Measurements from ENCODE around the gene TSPAN18.

The TSPAN18 gene

GRCh38 chr11:44868021-44868420, 141.3 kb downstream of the TSPAN18 start:
- no peaks in the 10 kb centered on the region for H3K27me3 ChIP-seq (ENCODE audit: insufficient read depth, low read length)
- no peaks in the 10 kb centered on the region for H3F3A ChIP-seq (ENCODE audit: insufficient read depth, low read length)
- no peak overlapping the region for H3K27ac ChIP-seq (ENCODE audit: low read depth, low read length, poor library complexity, severe bottlenecking)
- H3K79me2 ChIP-seq (ENCODE audit: insufficient read depth, low read length), result no peaks in the 10 kb centered on the region
- H4K20me1 ChIP-seq (ENCODE audit: insufficient read depth, low read length), result no peaks in the 10 kb centered on the region
- H3K4me1 ChIP-seq (ENCODE audit: insufficient read depth, low read length, severe bottlenecking), result no peaks in the 10 kb centered on the region
- no peaks in the 10 kb centered on the region for H3K9me2 ChIP-seq (ENCODE audit: low read depth, low read length)
- TF ChIP-seq CTCF (IDR thresholded peaks at IDR 0.05; ENCODE audit: low read length), result no peak
- TF ChIP-seq EZH2 (IDR thresholded peaks at IDR 0.05; ENCODE audit: borderline replicate concordance, low read length), result no peak
- H3K4me3 ChIP-seq (ENCODE audit: low read depth, low read length, poor library complexity, severe bottlenecking), result no peak overlapping the region
- no peaks in the 10 kb centered on the region for H3K9me3 ChIP-seq (ENCODE audit: low read length)
- H2AFZ ChIP-seq (ENCODE audit: low read length), result no peak overlapping the region
- no peak overlapping the region for H3K4me2 ChIP-seq (ENCODE audit: low read length)
- H3K36me3 ChIP-seq (ENCODE audit: insufficient read depth, low read length), result no peaks in the 10 kb centered on the region
- no peak overlapping the region for H3K9ac ChIP-seq (ENCODE audit: low read length)

- H3K79me2 ChIP-seq (ENCODE audit: insufficient read depth, low read length), result no peaks in the 10 kb centered on the region
- H3K27me3 ChIP-seq (ENCODE audit: insufficient read depth, low read length), result no peaks in the 10 kb centered on the region
- H3K4me1 ChIP-seq (ENCODE audit: insufficient read depth, low read length, severe bottlenecking), result no peaks in the 10 kb centered on the region
- H3K27ac ChIP-seq (ENCODE audit: low read depth, low read length, poor library complexity, severe bottlenecking), result no peak overlapping the region
- no peak overlapping the region for H3K9ac ChIP-seq (ENCODE audit: low read length)
- H3F3A ChIP-seq (ENCODE audit: insufficient read depth, low read length), result no peaks in the 10 kb centered on the region
- H3K9me2 ChIP-seq (ENCODE audit: low read depth, low read length), result no peaks in the 10 kb centered on the region
- no peak overlapping the region for H2AFZ ChIP-seq (ENCODE audit: low read length)
- no peak overlapping the region for H3K4me2 ChIP-seq (ENCODE audit: low read length)
- no peaks in the 10 kb centered on the region for H4K20me1 ChIP-seq (ENCODE audit: insufficient read depth, low read length)
- H3K36me3 ChIP-seq (ENCODE audit: insufficient read depth, low read length), result no peaks in the 10 kb centered on the region
- TF ChIP-seq CTCF (IDR thresholded peaks at IDR 0.05; ENCODE audit: low read length), result no peak
- TF ChIP-seq EZH2 (IDR thresholded peaks at IDR 0.05; ENCODE audit: borderline replicate concordance, low read length), result no peak
- H3K9me3 ChIP-seq (ENCODE audit: low read length), result no peaks in the 10 kb centered on the region
- no peak overlapping the region for H3K4me3 ChIP-seq (ENCODE audit: low read depth, low read length, poor library complexity, severe bottlenecking)
These were observed 142.0 kb downstream of the TSPAN18 start for GRCh38 chr11:44868455-44869421.

GRCh38 chr11:44870181-44870580, 143.4 kb downstream of the TSPAN18 start:
- no peaks in the 10 kb centered on the region for H3K36me3 ChIP-seq (ENCODE audit: insufficient read depth, low read length)
- no peak overlapping the region for H3K27ac ChIP-seq (ENCODE audit: low read depth, low read length, poor library complexity, severe bottlenecking)
- no peak for TF ChIP-seq EZH2 (IDR thresholded peaks at IDR 0.05; ENCODE audit: borderline replicate concordance, low read length)
- no peak for TF ChIP-seq CTCF (IDR thresholded peaks at IDR 0.05; ENCODE audit: low read length)
- no peaks in the 10 kb centered on the region for H3K79me2 ChIP-seq (ENCODE audit: insufficient read depth, low read length)
- H3F3A ChIP-seq (ENCODE audit: insufficient read depth, low read length), result no peaks in the 10 kb centered on the region
- H3K27me3 ChIP-seq (ENCODE audit: insufficient read depth, low read length), result no peaks in the 10 kb centered on the region
- no peak overlapping the region for H3K4me2 ChIP-seq (ENCODE audit: low read length)
- H3K9ac ChIP-seq (ENCODE audit: low read length), result no peak overlapping the region
- no peaks in the 10 kb centered on the region for H4K20me1 ChIP-seq (ENCODE audit: insufficient read depth, low read length)
- H2AFZ ChIP-seq (ENCODE audit: low read length), result no peak overlapping the region
- H3K4me1 ChIP-seq (ENCODE audit: insufficient read depth, low read length, severe bottlenecking), result no peaks in the 10 kb centered on the region
- H3K9me2 ChIP-seq (ENCODE audit: low read depth, low read length), result no peaks in the 10 kb centered on the region
- H3K4me3 ChIP-seq (ENCODE audit: low read depth, low read length, poor library complexity, severe bottlenecking), result no peak overlapping the region
- H3K9me3 ChIP-seq (ENCODE audit: low read length), result no peaks in the 10 kb centered on the region

Measured in OCI-LY1 (cell line).